Measurements from ENCODE around the gene STAB2.

DNA sequence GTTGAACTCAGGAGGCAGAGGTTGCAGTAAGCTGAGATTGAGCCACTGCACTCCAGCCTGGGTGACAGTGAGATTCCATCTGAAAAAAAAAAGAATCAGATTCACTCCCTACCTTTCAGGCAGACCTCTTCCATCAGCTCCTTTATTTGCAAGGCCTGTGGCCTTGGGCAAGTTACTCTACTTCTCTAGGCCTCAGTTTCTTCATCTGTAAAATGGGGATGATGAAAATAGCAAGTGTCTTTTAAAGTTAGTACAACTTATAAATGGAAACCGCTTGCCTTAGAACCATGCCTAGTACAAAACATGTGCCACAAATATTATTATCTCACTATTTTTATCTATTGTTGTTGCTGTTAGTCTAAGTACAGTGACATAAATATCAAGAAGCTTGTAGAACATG lies 84.3 kb downstream of the STAB2 start:
- no peak for TF ChIP-seq FOXP2 (optimal IDR thresholded peaks at IDR 0.05; ENCODE audit: control extremely low read depth, extremely low read length, insufficient read depth)
- TF ChIP-seq EZH2 (IDR thresholded peaks at IDR 0.05), result no peak
- no peak for TF ChIP-seq POLR2AphosphoS5 (IDR thresholded peaks at IDR 0.05; ENCODE audit: borderline replicate concordance, low read depth, low read length)
